K562 (cell line): Measurements from ENCODE around the gene PRSS8. TPM values are rescaled to one million over a fixed set of nuclear protein-coding genes. Genes with fewer than 3 reads are reported as not detected.

Experiments
- ARID3A ChIP-seq: IDR thresholded peaks from 2 replicates; pipeline ENCODE4 v1.6.1; 2012; ENCODE audit warnings: low read depth, low read length, improper control_type of control experiment, borderline replicate concordance
- CBX1 ChIP-seq: sonication (generic); IDR thresholded peaks from 2 replicates; pipeline ENCODE4 v1.6.1; 2016; ENCODE audit warnings: antibody characterized with exemption, low read depth, mild to moderate bottlenecking
- CCAR2 ChIP-seq: fragments of 200-400 bp; formaldehyde crosslinking; IDR thresholded peaks from 2 replicates; pipeline ENCODE4 v1.6.1; 2017; ENCODE audit warnings: mild to moderate bottlenecking, low read depth, low read length
- CEBPB ChIP-seq: fragments of 450-650 bp; IDR thresholded peaks from 2 replicates; pipeline ENCODE4 v1.6.1; 2016; ENCODE audit warnings: missing genetic modification characterization, missing compliant biosample characterization
- COPS2 ChIP-seq: fragments of 450-650 bp; conservative IDR thresholded peaks from 2 replicates; pipeline ENCODE4 v1.6.1; 2016; ENCODE audit warnings: mild to moderate bottlenecking, moderate library complexity
- IRF9 ChIP-seq: fragments of 450-650 bp; IDR thresholded peaks from 2 replicates; pipeline ENCODE4 v1.6.1; 2016; ENCODE audit warnings: missing biosample characterization, missing genetic modification characterization
- POLR2B ChIP-seq: fragments of 450-650 bp; IDR thresholded peaks from 2 replicates; pipeline ENCODE4 v1.6.1; 2018; ENCODE audit warnings: low read depth; ENCODE audit not compliant: partially characterized antibody
- RBM22 ChIP-seq: fragments of 200-400 bp; formaldehyde crosslinking; IDR thresholded peaks from 2 replicates; pipeline ENCODE4 v1.6.1; 2018; ENCODE audit warnings: low read length, low read depth; ENCODE audit not compliant: poor library complexity, severe bottlenecking
- RCOR1 ChIP-seq, 2 experiments: IDR thresholded peaks; 2 replicates each; pipeline ENCODE4 v1.6.1; 2012; ENCODE audit warnings: low read depth in 2 of 2, low read length in 2 of 2, borderline replicate concordance in 1 of 2, improper control_type of control experiment in 1 of 2
- SIRT6 ChIP-seq: IDR thresholded peaks from one replicate; pipeline ENCODE4 v1.6.1; 2012; ENCODE audit warnings: low read depth, mild to moderate bottlenecking, control low read depth, inconsistent platforms, low read length, moderate library complexity
- YY1 ChIP-seq, 3 experiments: IDR thresholded peaks; 2 replicates each; pipeline ENCODE4 v1.6.1; 2011; ENCODE audit warnings: low read length in 2 of 3, mild to moderate bottlenecking in 2 of 3, moderate library complexity in 2 of 3, borderline replicate concordance in 1 of 3, control low read depth in 1 of 3, low read depth in 1 of 3; ENCODE audit not compliant: insufficient read depth in 3 of 3, insufficient replicate concordance in 2 of 3, control insufficient read depth in 1 of 3, insufficient read length in 1 of 3; ENCODE audit errors: extremely low read depth in 1 of 3
- ZNF165 ChIP-seq: fragments of 250-450 bp; sonication (Bioruptor Pico); IDR thresholded peaks from 2 replicates; pipeline ENCODE4 v1.4.0; 2020; ENCODE audit warnings: borderline replicate concordance
- ZNF175 ChIP-seq: fragments of 200-800 bp; sonication (Bioruptor generic); IDR thresholded peaks from 2 replicates; pipeline ENCODE4 v1.6.1; 2016; ENCODE audit warnings: low read depth, mild to moderate bottlenecking, missing genetic modification characterization, missing compliant biosample characterization
- ZNF217 ChIP-seq: sonication (generic); formaldehyde crosslinking; IDR thresholded peaks from 2 replicates; pipeline ENCODE4 v1.8.0; 2022; ENCODE audit warnings: mild to moderate bottlenecking, missing genetic modification reagents
- ZNF445 ChIP-seq: fragments of 250-450 bp; sonication (Bioruptor Pico); IDR thresholded peaks from 2 replicates; pipeline ENCODE4 v1.4.0; 2020; ENCODE audit warnings: low read depth, mild to moderate bottlenecking, moderate library complexity
- ZNF592 ChIP-seq: fragments of 450-650 bp; IDR thresholded peaks from 2 replicates; pipeline ENCODE4 v1.6.1; 2017; ENCODE audit warnings: antibody characterized with exemption, mild to moderate bottlenecking
- ZNF639 ChIP-seq, 2 experiments: fragments of 200-800 bp in 1 of 2; sonication (Bioruptor generic) in 1 of 2; sonication (generic) in 1 of 2; formaldehyde crosslinking in 1 of 2; IDR thresholded peaks in 1 of 2; conservative IDR thresholded peaks in 1 of 2; 2 replicates each; pipeline versions ENCODE4 v1.5.0 to v1.6.1; 2016 to 2020; ENCODE audit warnings: missing compliant biosample characterization in 1 of 2, missing genetic modification characterization in 1 of 2, missing genetic modification reagents in 1 of 2
- polyA plus RNA-seq, 8 experiments: library from polyadenylated mRNA; depleted of rRNA in 4 of 8; stranded (reverse) in 5 of 8; unstranded in 3 of 8; fragments of >200 nt; fragmentation: Nextera tagmentation in 2 of 8; fragmentation: Illumina TruSeq in 1 of 8; extraction: Ambion mirVana in 2 of 8; extraction: Trizol in 1 of 8; gene quantifications; 2 replicates each; pipeline versions ENCODE4 v1.2.1 to v1.2.3, GENCODE V29; 2011 to 2014; ENCODE audit warnings: inconsistent platforms in 1 of 8, missing spikeins in 1 of 8
- total RNA-seq, 7 experiments: library from RNA; depleted of rRNA in 6 of 7; stranded (reverse); fragments of >200 nt in 6 of 7; fragmentation: Illumina TruSeq in 2 of 7; extraction: Trizol in 2 of 7; gene quantifications; 2 replicates each; pipeline versions ENCODE4 v1.2.1 to v1.2.3, GENCODE V29; 2011 to 2021; ENCODE audit warnings: low replicate concordance in 1 of 7

Gene PRSS8
- total and polyA plus RNA-seq, 9 of the 15 experiments (the other 6 are each of a cell fraction or from before 2014, with no cell fraction given): 0.25 to 3.9 (median 1.3) TPM; not detected in 1

GRCh38 chr16:31099860-31100638 lies 35.5 kb downstream of the PRSS8 start (continued):
- TF ChIP-seq ARID3A (no peak), CBX1 (no peak), CCAR2 (no peak), YY1 (IDR thresholded peaks at IDR 0.05; ENCODE audit: borderline replicate concordance in 1 of 3, control insufficient read depth in 1 of 3, extremely low read depth in 1 of 3, insufficient read depth in 3 of 3, insufficient read length in 1 of 3, insufficient replicate concordance in 2 of 3, low read depth in 1 of 3, low read length in 2 of 3) (peak in 1 of 3 experiments; percentile 78), ZNF639 (CRISPR knock-in tag; conservative IDR thresholded peaks at IDR 0.05 in 1 of 2, IDR thresholded peaks at IDR 0.05 in 1 of 2) (no peak), ZNF217 (no peak), IRF9 (tag) (no peak), RCOR1 (IDR thresholded peaks at IDR 0.05; ENCODE audit: borderline replicate concordance in 1 of 2, low read depth in 2 of 2, low read length in 2 of 2) (peak in 1 of 2 experiments; percentile 18; a peak in 1 of 4 replicates), ZNF175 (CRISPR knock-in tag) (no peak), ZNF445 (no peak), COPS2 (no peak), ZNF592 (peak; percentile 85), RBM22 (no peak), POLR2B (no peak), ZNF165 (CRISPR knock-in tag) (no peak), CEBPB (tag) (no peak), SIRT6 (no peak)
